ENCODE data around the gene TBC1D22A.

TBC1D22A gene

DNA sequence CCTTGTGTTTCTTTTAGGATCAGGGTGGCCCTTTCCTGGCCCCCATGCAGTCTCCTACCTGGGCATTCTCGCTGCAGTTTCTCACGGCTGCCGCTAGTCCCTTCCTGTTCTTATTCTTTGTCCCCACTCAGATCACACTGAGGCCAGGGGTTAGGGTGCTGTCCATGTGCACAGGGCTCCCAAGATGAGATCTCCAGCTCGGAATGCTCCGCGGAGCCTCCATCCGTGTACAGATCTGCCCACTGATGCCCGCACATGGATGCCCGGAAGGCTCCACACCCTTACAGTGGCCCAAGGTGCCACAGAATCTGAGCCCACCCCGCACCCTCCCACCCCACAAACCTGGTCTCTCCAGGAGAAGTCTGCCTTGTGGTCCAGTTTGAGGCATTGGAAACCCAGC, 457.3 kb downstream of the TBC1D22A start:
- no peak for DNase-seq (ENCODE audit: low read depth in 2 of 2)

DNA sequence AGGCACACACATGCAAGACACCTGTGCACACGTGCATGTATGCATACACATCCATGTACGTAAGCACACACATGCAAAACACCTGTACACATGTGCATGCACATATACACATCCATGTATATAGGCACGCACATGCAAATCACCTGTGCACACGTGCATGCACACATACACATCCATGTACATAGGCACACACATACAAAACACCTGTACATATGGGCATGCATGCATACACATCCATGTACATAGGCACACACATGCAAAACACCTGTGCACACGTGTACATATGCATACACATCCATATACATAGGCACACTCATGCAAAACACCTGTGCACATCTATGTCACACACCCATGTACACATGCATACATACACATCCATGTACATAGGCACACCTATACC, 458.3 kb downstream of the TBC1D22A start:
- DNase-seq (ENCODE audit: low read depth in 2 of 2): no peak

DNA sequence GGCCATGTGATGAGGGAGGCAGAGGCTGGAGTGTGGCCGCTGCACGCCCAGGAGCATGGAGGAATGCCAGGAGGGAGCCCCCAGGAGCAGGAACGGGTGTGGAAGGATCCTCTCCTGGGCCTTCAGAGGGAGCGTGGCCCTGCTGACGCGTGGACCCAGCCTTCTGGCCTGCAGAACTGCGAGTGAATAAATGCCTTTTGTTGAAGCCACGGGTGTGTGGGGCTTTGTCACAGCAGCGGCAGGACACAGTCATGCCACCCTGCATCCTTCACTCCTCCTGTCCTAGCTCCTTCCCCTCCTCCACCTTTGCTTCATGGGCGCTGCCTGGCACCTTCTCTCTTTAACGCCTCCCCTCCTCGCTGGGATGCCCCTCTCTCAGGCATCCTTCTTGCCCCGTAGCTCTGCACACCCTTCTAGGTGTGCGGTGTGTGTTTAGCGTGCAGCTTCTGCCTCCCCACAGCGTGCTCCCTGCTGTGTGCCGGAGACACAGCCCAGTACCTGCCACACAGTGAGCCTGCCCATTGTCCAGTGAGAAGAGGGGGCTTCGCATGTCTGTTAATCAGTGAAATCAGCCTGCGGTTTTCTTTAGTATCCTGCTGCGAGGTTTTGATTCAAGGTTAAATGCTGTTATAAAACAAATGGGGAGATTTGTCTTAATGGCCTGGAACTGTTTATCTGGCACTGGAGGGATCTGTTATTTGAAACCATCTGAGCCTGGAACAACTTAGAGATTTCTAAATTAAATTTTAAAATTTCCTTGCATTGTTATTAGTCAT, 459.6 kb downstream of the TBC1D22A start:
- DNase-seq (ENCODE audit: low read depth in 2 of 2): no peak
